Esophagus muscularis mucosa (tissue), 4 donors: Measurements from ENCODE around the gene TMEM144.

Experiments
- EP300 ChIP-seq: sonication (generic); formaldehyde crosslinking; IDR thresholded peaks from one replicate; pipeline ENCODE4 v1.6.1; 2017; ENCODE audit warnings: antibody characterized with exemption
- POLR2A ChIP-seq: fragments of 450-650 bp; IDR thresholded peaks from one replicate; pipeline ENCODE4 v1.6.1; 2017; ENCODE audit warnings: antibody characterized with exemption, moderate library complexity, mild to moderate bottlenecking, low read depth
- TF ChIP-seq, protein P1 (sequence below), 3 experiments: fragments of 200-600 bp in 2 of 3; fragments of 450-650 bp in 1 of 3; sonication (generic) in 2 of 3; IDR thresholded peaks; one replicate each; pipeline ENCODE4 v1.5.1; 2017 to 2019; ENCODE audit warnings: antibody characterized with exemption in 3 of 3, mild to moderate bottlenecking in 2 of 3, moderate library complexity in 1 of 3

DNA sequence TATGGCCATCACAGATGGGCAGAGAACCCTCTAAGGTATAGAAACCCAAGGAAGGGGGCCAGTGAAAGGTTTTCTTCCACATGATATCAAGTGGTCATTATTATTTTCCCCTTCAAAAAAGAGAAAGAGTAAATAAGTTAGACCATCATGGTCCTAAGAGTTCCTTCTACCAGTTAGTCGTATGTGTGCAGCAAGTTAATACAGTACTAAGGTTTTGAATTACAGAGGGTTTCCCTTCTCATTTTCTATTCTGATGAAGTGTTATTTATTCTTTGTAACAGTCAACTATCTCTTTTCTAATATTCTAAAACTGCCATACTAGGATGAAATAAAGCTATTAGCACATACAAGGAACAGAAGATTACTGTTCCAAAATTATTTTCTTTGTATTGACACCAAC lies 94.4 kb downstream of the TMEM144 start:
- TF ChIP-seq POLR2A: no peak
- TF ChIP-seq, protein P1, sequence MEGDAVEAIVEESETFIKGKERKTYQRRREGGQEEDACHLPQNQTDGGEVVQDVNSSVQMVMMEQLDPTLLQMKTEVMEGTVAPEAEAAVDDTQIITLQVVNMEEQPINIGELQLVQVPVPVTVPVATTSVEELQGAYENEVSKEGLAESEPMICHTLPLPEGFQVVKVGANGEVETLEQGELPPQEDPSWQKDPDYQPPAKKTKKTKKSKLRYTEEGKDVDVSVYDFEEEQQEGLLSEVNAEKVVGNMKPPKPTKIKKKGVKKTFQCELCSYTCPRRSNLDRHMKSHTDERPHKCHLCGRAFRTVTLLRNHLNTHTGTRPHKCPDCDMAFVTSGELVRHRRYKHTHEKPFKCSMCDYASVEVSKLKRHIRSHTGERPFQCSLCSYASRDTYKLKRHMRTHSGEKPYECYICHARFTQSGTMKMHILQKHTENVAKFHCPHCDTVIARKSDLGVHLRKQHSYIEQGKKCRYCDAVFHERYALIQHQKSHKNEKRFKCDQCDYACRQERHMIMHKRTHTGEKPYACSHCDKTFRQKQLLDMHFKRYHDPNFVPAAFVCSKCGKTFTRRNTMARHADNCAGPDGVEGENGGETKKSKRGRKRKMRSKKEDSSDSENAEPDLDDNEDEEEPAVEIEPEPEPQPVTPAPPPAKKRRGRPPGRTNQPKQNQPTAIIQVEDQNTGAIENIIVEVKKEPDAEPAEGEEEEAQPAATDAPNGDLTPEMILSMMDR (IDR thresholded peaks at IDR 0.05): no peak
- no peak for TF ChIP-seq EP300
